GM06990 (cell line): ENCODE data around the gene RAB6B.

Experiments used
- DNase-seq: peaks from one replicate; pipeline ENCODE4 v3.0.0-alpha.2; 2011; ENCODE audit not compliant: insufficient read length; ENCODE audit errors: extremely low read depth
- H3K27me3 ChIP-seq: replicated peaks from 2 replicates; pipeline ENCODE4 v1.6.0; 2011; ENCODE audit warnings: low read length; ENCODE audit not compliant: control insufficient read depth, insufficient read depth
- H3K36me3 ChIP-seq: 2 replicates; pipeline ENCODE4 v1.5.1; 2011; ENCODE audit warnings: low read length; ENCODE audit not compliant: control insufficient read depth, insufficient read depth
- H3K4me3 ChIP-seq: replicated peaks from 2 replicates; pipeline ENCODE4 v1.5.1; 2011; ENCODE audit warnings: low read depth, mild to moderate bottlenecking, control low read depth, low read length
- CTCF ChIP-seq: IDR thresholded peaks from 2 replicates; pipeline ENCODE4 v1.5.1; 2011; ENCODE audit warnings: low read length, control low read depth, mild to moderate bottlenecking, inconsistent platforms; ENCODE audit not compliant: insufficient read depth, poor library complexity, severe bottlenecking

Gene RAB6B

DNA sequence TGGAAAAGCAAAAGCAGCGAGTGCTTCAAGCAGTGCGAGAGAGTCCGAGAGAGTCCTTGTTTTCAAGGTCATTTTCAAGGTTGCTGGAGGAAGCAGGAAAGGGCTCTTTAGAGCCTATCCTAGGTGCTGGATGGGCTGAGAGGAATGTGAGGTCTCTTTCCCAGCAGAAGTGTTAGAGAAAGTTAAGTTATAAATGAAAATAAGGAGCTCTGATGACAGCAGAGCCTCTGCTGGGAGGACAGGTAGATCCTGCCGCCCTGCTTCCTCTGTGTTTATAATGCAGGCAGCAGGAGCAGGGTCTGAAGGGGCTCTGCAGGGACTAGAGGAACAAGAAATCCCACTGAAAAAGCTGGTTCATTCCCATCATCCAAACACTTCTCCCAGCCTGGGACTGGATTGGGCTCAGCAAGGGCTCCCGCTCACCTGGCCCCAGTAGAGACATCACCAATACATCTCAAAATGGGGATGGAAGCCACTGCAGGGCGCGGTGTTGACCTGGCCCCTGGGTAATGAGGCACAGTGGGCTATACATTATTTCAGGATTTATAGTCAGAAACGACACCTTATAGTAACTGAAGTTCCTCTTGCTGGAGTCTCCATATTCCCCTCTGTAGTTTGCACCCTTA, 41.5 kb upstream of the RAB6B start:
- Histone ChIP-seq H3K27me3 (no peaks in the 10 kb centered on the region; the same call in none of the 2 replicates), H3K4me3 (no peak overlapping the region), H3K36me3 (no peaks in the 10 kb centered on the region)
- DNase-seq: no peak
- TF ChIP-seq CTCF: no peak

- no peak for DNase-seq
- Histone ChIP-seq H3K4me3 (no peak overlapping the region), H3K36me3 (no peaks in the 10 kb centered on the region), H3K27me3 (no peaks in the 10 kb centered on the region; the same call in none of the 2 replicates)
- TF ChIP-seq CTCF: no peak
Measured at GRCh38 chr3:133935843-133936769, 40.4 kb upstream of the RAB6B start.

DNA sequence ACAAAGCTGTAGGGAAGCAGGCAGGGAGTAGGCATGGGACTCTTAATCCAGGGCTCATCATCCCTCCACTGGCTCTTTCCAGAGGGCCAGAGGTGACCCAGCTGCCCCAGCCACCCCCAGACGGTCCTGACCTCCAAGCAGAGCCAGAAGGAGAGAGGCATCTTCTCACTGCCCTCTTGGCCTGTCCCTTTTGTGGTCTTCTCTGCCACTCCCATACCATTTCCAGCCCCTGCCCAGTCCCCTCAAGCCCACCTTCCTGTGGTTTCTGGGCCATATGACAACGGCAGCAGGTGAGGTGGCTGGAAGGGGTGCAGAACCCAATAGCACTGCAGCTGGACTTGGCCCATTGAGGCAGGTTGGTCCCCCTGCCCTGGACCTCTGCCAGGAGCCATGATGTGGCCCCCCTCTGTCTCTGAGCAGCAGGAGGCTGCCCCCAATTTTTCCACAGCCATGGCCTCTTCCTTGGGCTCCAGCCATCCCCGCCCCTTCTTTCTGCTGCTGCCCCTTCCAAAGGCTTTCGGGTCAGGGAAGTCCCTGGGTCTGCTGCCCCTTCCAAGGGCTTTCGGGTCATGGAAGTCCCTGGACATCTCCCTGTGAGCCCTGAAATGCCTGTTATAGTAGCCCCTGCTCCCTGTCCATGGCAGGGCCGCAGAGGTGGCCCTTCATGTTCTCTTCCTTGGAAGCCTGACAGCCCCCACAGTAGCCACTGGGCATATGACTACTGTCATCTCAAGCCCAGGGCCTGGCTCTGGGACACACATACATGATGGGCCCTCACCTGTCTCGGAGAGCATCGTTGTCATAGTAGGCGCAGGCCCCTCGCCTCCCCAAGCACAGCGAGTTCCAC, 39.5 kb upstream of the RAB6B start:
- TF ChIP-seq CTCF: no peak
- Histone ChIP-seq H3K36me3 (no peaks in the 10 kb centered on the region), H3K4me3 (no peak overlapping the region), H3K27me3 (no peaks in the 10 kb centered on the region; the same call in 1 of the 2 replicates)
- no peak for DNase-seq

GRCh38 chr3:133934073-133934970, 38.6 kb upstream of the RAB6B start:
- TF ChIP-seq CTCF: no peak
- no peaks in the 10 kb centered on the region for H3K36me3 ChIP-seq
- DNase-seq: no peak
- no peaks in the 10 kb centered on the region; the same call in 1 of the 2 replicates for H3K27me3 ChIP-seq
- no peak overlapping the region for H3K4me3 ChIP-seq
